NCI-H1105 treated with DMSO at 0.1 percent for 48 hours (cell line): ENCODE measurements around the gene C1QB.

Source experiments
- DNase-seq: peaks from one replicate; lab custom pipeline; 2025; lab: John Stamatoyannopoulos, UW

The C1QB gene, protein sequence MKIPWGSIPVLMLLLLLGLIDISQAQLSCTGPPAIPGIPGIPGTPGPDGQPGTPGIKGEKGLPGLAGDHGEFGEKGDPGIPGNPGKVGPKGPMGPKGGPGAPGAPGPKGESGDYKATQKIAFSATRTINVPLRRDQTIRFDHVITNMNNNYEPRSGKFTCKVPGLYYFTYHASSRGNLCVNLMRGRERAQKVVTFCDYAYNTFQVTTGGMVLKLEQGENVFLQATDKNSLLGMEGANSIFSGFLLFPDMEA

DNA sequence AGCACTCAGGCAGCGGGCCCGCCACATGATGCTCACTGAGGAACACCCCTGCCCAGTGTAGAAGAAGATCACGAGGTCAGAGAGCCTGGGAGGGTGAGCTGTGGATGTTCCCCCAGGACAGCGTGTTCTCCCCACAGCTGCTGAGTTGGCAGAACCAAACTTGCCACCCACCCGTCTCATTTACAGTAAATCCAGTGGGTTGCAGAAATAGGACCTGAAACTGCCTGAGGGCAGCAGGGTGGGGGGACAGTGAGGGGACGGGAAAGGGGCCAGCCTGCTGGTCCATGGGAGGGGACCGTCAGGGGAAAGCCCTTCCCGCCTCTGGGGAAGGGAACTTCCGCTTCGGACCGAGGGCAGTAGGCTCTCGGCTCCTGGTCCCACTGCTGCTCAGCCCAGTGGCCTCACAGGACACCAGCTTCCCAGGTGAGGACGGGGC is at the start of gene C1QB:
Gene C1QB, plus strand, starts transcription at position 356 of the 436 bp plus-strand sequence. CDS start 6,227 bp downstream, outside the sequence.
- no peak for DNase-seq

DNA sequence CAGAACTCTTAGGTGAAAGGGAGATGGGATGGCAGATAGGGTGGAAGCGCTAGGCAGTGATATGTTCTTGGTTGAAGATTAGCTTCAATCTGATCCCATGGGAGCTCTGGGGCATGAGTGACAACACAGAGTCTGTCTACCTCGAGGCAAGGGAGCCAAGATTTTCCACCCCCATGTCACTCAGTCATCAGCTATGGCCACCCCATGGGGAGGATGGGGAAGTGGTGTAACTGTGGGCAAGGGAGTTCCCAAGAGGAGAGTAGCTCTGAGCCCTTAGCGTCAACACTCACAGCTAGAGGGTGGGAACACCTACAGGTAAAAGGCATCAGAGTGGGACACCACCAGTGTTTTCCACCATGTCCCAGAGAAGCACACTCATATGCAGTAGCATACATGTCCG is 46.9 kb upstream of the C1QB start:
- no peak for DNase-seq

DNA sequence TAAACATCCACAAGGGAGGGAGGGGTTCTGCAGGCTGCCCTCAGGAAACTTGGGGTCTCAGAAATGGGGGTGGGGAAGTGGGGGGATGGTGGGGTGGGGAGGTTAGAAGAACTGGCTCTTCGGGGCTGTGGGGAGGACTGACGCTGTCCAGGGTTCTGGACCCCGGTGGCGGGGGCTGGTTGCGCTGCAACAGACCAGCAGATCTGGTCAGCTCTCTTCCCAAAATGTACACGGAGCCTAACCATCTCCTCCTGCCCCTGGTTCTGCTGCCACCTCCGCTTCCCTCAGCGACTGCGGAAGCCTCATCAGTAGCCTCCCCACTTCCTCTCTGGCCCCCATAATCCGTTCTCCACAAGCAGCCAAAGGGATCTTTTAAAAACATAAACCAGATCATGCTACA is 45.9 kb upstream of the C1QB start:
- DNase-seq = no peak

DNA sequence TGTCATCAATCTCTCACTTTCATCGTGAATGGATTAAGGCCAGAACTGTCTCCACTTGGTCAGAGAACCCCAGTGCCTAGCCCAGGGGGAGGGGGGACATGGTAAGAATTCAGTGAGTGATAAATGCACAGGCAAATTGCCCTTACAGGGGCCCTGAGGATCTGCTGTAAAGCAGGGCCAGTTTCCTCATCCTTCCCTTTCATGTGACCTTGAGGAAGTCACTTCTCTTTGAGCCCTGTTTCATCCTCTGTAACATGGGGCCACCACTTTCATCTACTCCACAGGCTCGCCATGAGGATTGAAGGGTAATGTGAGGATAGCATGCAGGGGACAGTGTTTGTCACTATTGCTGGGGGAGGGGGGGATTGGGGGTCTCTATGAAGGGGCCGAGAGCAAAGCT is 44.7 kb upstream of the C1QB start:
- DNase-seq = no peak

DNA sequence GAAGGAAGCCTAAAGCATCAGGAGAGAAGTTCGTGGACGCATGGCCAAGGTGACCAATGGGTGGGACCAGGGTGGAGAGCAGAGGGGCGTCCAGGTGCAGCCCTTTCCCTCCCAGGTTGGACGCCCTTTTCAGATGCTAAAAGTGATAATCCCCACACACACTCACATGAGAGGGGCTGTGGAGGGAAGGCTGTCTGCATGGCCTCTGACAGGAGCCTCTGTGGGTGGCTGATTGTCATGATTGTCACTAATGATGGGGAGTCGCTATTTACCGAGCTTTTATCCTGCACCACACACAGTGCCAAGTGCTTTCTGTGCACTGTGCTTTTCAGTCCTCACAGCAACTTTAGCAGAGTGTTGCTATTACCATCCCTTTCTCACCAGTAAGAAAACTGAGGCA is 43.7 kb upstream of the C1QB start:
- no peak for DNase-seq

DNA sequence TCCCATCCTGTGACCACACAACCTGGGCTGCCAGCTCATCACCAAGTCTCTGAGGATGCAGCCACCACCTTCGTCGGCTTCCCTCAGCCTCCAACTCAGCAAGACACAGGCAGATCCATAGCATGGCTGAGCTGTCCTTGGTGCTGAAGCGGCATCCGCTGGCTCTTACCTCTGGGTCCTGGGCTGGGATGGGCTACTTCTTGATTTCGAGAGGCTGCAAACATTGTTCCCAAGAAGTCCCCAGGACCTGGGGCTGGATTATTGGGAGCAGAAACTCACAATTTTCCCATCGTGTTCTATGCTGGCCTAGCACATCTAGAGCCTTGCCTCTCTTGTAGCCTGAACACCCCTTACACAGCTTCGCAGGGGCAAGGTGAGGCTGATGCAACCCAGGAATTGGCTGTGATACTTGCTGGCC is 41.5 kb upstream of the C1QB start:
- DNase-seq = no peak

DNA sequence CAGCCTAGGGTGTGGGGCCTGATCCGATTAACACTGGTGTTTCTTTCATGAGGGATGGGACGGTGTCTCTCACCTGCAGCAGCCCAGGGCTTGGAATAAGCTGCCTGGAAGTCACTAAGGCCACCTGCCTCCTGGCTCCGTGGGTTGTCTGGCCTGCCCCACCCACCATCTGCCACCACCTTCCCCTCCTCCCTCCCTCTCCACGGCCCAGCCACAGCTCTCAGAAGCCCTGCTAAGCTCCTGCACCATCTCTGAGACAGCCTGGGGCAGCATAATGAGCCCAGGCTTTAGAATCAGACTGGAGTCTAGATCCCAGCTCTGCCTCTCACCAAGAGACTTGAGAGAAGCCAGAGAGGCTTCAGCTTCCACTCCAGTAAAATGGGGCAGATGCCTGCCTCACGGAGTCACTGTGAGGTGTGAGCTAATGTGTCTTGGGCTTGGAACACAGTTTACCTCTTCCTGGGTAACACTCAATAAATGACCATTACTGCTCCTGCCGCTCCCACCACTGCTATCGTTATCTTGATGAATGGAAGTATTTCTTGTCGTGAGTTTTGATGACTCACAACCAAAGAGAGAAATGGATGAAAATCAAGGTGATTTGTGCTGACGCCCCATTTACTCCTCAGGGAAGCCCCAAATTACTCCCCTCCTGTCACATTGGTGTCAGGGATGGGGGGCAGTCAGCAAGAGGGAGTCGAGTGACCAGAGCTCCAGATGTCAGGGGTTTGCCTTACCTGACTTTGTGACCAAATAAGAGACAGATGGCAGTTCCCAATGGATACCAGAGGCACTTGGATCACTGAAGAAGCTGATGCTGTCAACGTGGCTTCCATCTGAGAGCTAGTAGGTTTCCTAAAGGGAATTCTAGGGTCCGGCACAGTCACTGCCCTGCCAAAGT is 40.1 kb upstream of the C1QB start:
- no peak for DNase-seq

DNA sequence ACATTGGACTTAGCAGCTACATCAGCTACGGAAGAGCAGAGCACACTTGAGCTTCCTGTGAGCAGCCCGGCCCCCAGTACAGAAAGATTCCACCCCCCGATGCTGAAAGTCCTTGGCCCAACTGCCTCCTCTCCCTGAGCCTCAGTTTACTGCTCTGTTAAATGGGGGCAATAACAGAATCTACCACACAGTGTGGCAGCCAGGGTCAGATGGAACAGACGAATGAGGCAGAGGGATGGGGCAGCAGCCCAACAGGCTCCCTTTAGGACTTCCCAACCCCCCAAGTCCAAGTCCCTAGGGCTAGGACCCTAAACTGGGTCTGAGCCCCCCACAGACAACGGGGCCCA is 39.5 kb upstream of the C1QB start:
- no peak for DNase-seq

DNA sequence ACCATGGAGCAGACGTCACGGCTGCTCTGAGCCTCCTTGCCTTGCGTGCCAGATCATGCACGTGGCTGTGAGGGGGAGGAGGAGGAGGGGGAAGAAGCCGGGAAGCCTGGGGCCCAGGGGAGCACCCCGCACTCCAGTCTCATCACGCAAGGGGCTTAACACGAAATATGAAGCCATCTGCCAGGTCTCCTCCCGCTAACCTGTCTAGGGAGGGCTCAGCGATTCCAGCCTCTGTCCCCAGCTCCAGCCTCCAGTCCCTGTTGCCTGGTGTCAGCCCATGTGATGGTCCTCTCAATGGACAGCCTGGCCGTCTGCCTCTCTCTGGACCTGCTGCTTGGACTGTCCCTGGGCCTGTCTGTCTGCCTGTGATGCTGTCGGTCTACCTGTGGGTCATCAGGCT is 39.1 kb upstream of the C1QB start:
- no peak for DNase-seq

DNA sequence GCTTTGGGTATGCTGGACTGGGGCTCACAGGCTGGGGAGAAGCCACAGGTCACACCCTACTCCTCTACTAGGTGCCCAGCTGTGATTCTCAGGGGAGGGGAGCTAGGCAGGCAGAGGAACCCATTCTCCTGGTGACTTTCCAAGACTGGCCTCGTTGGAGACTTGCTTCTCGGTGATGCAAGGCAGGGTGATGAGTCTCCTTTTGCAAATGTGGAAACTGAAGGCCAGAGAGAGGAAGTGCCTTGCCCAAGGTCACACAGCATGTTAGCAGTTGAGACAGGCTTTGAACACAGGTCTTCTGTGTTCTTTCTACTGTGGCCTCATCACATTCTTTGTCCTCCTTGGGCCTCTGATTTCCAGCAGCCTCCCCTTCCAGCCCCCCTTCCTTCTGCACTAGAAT is 37.1 kb upstream of the C1QB start:
- DNase-seq = no peak

DNA sequence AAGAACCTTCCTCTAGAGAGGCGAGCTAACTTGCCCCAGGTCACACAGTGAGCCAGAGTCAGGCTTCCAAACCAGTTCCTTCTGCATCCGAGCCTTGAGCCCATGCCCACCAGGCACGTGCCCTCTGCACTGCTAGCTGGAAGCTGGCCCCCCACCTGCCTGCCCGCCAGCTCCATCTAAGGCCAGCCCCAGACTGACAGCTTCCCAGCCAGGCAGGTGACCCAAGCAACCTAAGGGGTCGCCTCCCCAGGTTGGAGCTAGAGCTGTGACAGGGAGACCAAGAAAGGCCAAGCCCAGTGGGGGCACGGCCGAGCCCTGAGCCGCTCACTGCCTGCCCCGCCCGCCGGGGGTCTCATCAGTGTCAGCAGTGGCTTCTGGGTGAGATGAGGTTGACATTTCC is 36.5 kb upstream of the C1QB start:
- DNase-seq = no peak

DNA sequence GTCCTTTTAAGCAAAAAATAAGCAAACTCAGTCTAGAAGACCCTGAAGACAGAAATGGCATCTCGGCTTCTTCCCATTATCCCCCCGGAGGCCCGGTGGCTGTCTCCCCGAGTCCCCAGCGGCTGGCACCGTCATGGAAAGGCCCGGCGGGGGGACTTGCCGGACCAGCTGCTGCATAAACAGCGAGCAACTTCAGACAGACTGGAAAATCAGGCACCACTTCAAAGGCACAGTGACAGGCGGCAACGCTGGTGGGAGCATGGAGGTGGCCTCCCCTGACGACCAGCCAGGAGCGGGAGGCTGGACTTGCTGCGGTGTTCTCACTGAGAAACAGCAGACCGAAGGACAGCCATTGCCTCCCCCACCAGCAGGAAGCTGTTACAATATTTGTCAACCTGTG is 35.0 kb upstream of the C1QB start:
- no peak for DNase-seq

DNA sequence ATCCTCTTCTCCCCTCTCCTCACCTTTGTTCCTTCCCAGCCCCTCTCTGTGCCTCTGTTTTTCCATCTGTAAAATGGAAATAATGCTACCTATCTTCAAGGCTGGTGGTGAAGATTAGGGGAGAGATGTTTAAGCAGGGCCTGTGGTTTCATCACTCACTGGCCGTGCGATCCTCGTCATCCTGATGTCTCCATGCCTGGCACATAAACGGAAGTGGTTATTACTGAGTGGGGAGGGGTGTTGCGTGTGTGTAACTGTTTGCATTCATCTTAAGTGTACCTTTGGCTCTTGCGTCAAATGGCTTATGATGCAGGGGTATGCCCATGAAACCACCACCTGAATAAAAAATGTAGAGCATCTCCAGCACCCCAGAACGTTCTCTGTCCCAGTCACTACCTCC is 33.8 kb upstream of the C1QB start:
- no peak for DNase-seq

DNA sequence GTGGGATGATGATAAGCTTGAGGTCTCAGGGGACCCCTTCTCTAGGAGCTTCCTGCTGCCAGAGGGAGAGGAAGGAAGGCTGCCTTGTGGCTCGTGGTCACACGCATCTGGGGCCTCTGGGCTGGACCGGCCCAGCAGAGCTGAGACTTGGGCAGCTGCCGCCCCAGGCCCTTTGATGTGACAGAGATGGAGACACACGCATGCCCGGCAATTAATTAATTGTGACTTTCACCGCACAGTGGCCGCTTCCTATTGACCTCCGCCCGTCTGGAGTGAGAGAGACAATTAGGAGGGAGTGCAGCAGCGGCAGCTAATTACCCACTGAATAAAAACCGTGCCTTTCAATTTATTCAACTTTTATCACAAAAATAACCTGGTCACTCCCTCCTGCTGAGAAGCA is 33.2 kb upstream of the C1QB start:
- DNase-seq = no peak

DNA sequence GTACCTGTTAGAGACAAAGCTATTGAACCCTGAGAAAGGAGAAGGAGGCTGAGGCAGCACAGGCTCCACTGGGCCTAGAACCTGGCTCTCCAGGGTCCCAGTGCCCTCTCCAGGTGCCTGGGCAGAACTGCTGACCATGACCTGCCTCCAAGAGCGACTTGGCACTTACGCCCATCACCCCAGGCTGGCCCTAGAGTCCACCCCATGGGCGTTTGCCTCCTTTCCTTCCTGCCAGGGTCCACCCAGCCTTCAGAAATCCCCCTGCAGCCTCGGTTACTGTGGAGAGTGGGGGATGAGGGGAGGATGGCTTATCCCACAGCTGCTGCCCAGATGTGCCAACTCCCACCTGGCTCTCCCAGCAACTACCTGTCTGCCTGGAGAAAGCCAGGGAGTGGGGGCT is 31.3 kb upstream of the C1QB start:
- DNase-seq = no peak

DNA sequence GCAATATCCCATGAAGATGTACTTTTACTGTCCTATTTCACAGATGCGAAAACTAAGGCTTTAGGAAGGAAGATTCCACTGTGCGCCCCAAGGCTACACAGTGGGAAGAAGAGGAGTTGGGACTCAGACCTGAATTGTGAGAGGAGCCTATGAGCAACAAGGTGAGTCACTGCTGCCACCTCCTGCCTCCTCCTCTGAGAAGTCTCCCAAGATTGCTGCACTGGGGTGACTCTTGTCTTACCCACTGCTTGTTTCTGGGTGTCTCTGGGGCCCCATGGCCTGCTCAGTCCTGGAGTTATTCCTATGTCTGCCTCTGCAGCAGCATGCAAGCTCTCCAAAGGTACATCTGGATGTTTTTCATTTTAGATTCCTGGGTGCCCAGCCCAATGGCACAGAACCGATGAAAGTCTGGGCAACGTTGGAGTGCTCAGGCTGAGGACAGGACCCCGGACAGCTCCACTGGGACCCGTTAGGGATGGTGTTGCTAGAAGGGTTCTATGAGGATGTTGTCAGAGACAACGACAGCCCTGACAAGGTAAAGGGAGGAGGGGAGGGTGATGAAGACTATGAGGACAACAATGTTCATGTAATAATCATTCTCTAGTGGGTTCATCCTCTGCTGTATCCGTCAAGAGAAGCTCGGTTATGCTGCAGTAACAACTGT is 27.6 kb upstream of the C1QB start:
- DNase-seq = no peak

DNA sequence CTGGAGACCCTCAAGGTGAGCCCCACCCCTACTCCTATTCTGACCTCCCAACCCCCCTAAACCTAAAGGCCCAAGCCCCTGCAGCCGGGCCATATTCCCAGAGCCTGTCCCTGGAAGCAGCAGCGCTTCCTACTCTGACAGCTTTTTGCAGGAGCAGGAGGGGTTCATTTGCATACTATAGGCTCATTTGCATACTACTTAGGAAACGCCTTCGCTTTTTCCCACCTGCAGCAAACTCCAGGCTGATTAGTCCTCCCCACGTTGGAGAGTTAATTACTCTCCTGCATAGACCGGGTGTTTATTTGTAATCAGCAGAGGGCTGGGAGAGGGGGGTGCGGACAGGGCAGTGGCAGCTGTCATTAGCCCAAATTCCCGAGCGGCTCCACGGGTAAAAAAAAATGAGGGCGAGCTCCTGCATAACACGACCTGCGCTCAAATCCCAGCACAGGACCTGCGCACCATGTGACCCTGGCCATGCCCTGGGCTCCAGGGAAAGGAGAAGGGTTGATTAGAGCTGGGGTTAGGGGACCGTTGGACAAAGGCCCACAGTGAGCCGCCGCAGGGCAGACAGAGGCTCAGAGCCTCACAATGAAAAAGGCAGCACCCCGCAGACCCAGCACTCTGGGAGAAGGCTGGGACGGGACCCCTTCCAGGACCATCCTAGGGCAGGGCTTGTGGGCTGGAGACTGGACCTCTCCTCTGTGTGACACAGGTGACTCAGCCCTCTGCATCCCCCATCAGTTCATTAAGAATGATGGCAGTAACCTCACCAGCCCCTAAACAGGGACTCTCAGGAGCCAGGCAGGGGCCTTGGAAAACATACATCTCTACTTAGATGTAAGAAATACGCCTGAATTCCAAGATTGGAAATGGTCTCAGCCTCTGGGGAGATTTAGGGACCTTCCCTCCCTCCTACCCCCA is 26.5 kb upstream of the C1QB start:
- DNase-seq = no peak

DNA sequence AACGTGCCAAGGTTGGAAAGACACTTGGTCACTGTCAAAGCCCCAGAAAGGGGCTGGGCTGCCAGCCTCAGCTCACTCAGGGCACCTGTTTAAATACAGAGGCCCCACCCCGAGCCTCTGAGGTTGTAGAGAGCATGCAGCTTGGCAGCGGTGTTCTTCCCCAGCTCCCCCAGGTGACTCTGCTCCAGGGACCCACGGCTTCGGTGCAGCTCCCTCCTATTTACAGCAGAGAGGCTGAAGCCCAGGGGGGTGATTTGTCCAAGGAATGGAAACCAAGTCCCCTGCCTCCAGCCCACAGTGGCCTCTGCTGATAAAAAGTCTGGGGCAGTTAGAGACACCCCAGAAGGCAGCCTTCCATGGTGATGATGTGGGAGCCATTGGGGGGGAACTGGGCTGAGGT is 25.7 kb upstream of the C1QB start:
- DNase-seq = no peak

DNA sequence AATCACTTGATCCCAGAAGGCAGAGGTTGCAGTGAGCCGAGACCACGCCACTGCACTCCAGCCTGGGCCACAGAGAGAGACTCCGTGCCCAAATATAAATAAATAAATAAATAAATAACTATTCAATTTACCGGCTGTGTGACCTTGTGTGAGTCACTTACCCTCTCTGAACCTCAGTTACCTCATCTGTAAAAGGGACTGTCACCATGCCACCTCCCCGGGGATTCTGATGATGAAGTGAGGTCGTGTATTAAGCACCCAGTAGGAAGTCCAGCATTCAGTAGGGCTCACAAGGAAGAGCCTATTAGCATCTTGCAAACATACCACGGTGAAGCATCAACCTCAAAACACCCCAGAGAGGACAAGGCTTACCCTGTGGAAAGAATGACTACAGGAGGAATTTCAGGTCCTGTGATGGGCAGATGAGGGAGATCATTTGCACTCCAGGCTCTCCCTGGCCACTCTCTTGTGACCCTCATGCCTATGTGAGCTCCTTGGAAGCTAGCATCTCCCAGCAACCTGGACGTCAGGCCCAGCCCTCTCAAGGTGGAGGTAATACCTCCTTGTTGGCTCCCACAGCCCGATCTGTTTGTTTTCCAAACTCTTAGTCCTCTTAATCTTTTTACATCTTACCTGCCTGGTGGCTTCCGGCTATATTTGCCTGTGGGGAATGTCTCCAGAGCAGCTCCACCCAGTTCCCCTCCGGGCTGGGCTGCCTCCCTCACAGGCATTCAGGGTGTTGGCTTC is 24.2 kb upstream of the C1QB start:
- no peak for DNase-seq

DNA sequence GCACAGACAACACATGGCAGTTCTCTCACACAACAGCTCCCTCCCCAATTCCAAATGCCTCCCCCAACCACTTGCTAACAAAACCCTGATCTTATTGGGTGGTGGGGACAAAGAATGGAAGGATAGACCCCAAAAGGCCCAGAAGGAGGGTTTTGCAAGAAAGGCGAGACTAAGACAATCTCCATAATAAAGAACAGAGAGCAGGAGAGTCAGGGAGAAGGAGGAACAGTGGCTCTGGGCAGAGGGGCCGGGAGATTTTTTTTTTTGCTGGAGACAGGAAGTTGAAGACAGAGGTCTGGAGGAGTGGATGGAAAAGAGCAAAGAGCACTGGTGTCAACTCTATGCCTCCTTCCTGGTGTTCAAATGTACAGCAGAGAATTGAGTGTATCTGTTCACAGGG is 23.1 kb upstream of the C1QB start:
- DNase-seq = no peak
